Measurements from ENCODE around the gene TRIM37. TPM values are rescaled to one million over a fixed set of nuclear protein-coding genes. Genes with fewer than 3 reads are reported as not detected.
"Not testable (repeated sequence)": the region's sequence is repeated elsewhere in the genome, so short reads cannot be mapped to it uniquely, and the experiment has no call there.

TRIM37 gene
- total RNA-seq, 1 donor from 2014 or later = 20.3 TPM

- no peak for TF ChIP-seq CTCF (IDR thresholded peaks at IDR 0.05)
- ATAC-seq = no peak
- Histone ChIP-seq H3K9me3 (no peaks in the 10 kb centered on the region), H3K4me1 (no peaks in the 10 kb centered on the region), H3K27ac (no peak overlapping the region), H3K27me3 (no peaks in the 10 kb centered on the region), H3K4me3 (no peak overlapping the region), H3K36me3 (no peaks in the 10 kb centered on the region)
- intact Hi-C loops (cut with DNase I) = no loop called here
- no peak for DNase-seq
These were observed 149.5 kb downstream of the TRIM37 start for GRCh38 chr17:58956997-58957724.

GRCh38 chr17:58954358-58954757 lies 152.3 kb downstream of the TRIM37 start:
- H3K27ac ChIP-seq; intact Hi-C loops (cut with DNase I); H3K36me3 ChIP-seq; ATAC-seq; H3K4me1 ChIP-seq; H3K27me3 ChIP-seq; DNase-seq; H3K4me3 ChIP-seq: not testable (repeated sequence)
- H3K9me3 ChIP-seq = peaks cover 12% of the 10 kb centered on the region

- Histone ChIP-seq H3K36me3 (no peaks in the 10 kb centered on the region), H3K27me3 (no peaks in the 10 kb centered on the region), H3K9me3 (peaks cover 18% of the 10 kb centered on the region), H3K4me1 (no peaks in the 10 kb centered on the region), H3K4me3 (no peak overlapping the region), H3K27ac (no peak overlapping the region)
- ATAC-seq = peak; percentile 60
- DNase-seq = no peak
- intact Hi-C loops (cut with DNase I) = no loop called here
- TF ChIP-seq CTCF (IDR thresholded peaks at IDR 0.05) = no peak
These were observed 158.9 kb downstream of the TRIM37 start for GRCh38 chr17:58947824-58948223.

- H3K36me3 ChIP-seq = no peaks in the 10 kb centered on the region
- TF ChIP-seq CTCF (IDR thresholded peaks at IDR 0.05) = no peak
- intact Hi-C loops (cut with DNase I) = no loop called here
- H3K27ac ChIP-seq = no peak overlapping the region
- no peaks in the 10 kb centered on the region for H3K4me1 ChIP-seq
- H3K27me3 ChIP-seq = no peaks in the 10 kb centered on the region
- H3K4me3 ChIP-seq = no peak overlapping the region
- no peak for DNase-seq
- no peak for ATAC-seq
- H3K9me3 ChIP-seq = peaks cover 18% of the 10 kb centered on the region
These were observed 159.3 kb downstream of the TRIM37 start for GRCh38 chr17:58947411-58947810.

GRCh38 chr17:58944166-58944565 lies 162.5 kb downstream of the TRIM37 start:
- no peak overlapping the region for H3K4me3 ChIP-seq
- ATAC-seq = no peak
- no peak for TF ChIP-seq CTCF (IDR thresholded peaks at IDR 0.05)
- no peak overlapping the region for H3K27ac ChIP-seq
- no peaks in the 10 kb centered on the region for H3K36me3 ChIP-seq
- no peak for DNase-seq
- H3K27me3 ChIP-seq = no peaks in the 10 kb centered on the region
- intact Hi-C loops (cut with DNase I) = no loop called here
- H3K4me1 ChIP-seq = no peaks in the 10 kb centered on the region
- peaks cover 4% of the 10 kb centered on the region for H3K9me3 ChIP-seq

GRCh38 chr17:58936295-58936694 lies 170.4 kb downstream of the TRIM37 start:
- Histone ChIP-seq H3K4me1 (no peaks in the 10 kb centered on the region), H3K27ac (no peak overlapping the region), H3K9me3 (no peaks in the 10 kb centered on the region), H3K4me3 (no peak overlapping the region), H3K36me3 (no peaks in the 10 kb centered on the region), H3K27me3 (no peaks in the 10 kb centered on the region)
- ATAC-seq (no peak), DNase-seq (no peak)
- no peak for TF ChIP-seq CTCF (IDR thresholded peaks at IDR 0.05)
- intact Hi-C loops (cut with DNase I) = no loop called here
